Stimulated activated CD4-positive, alpha-beta T cell treated with anti-CD3 and anti-CD28 coated beads, Interleukin-4, amount 100 ng/mL, for 48 hours (primary cell): Measurements from ENCODE around the gene SLC35F3.

Experiments used
- DNase-seq, 2 donors: peaks; one replicate each; pipeline ENCODE4 v3.0.0-alpha.2; 2020; ENCODE audit warnings: low read depth in 2 of 2

SLC35F3 gene

GRCh38 chr1:234320069-234320468 lies 415.6 kb downstream of the SLC35F3 start:
- DNase-seq = no peak

GRCh38 chr1:234320549-234320948 lies 416.1 kb downstream of the SLC35F3 start:
- no peak for DNase-seq

GRCh38 chr1:234321231-234321630 lies 416.8 kb downstream of the SLC35F3 start:
- DNase-seq = no peak

- DNase-seq = no peak
These were observed 417.6 kb downstream of the SLC35F3 start for GRCh38 chr1:234322097-234322496.

GRCh38 chr1:234322979-234323378 lies 418.5 kb downstream of the SLC35F3 start:
- DNase-seq = peak; percentile 43 to 61

- no peak for DNase-seq
These were observed 420.3 kb downstream of the SLC35F3 start for GRCh38 chr1:234324821-234325220.

GRCh38 chr1:234325878-234326496 lies 421.5 kb downstream of the SLC35F3 start:
- DNase-seq = no peak

GRCh38 chr1:234326497-234327366 lies 422.3 kb downstream of the SLC35F3 start:
- DNase-seq = peak; percentile 56 to 69

- no peak for DNase-seq
These were observed 423.2 kb downstream of the SLC35F3 start for GRCh38 chr1:234327577-234328164.

- DNase-seq = no peak
These were observed 426.4 kb downstream of the SLC35F3 start for GRCh38 chr1:234330843-234331215.

- no peak for DNase-seq
These were observed 427.0 kb downstream of the SLC35F3 start for GRCh38 chr1:234331507-234331906.

GRCh38 chr1:234336359-234336758 lies 431.9 kb downstream of the SLC35F3 start:
- no peak for DNase-seq

GRCh38 chr1:234337233-234337632 lies 432.8 kb downstream of the SLC35F3 start:
- DNase-seq = no peak

- DNase-seq = no peak
These were observed 436.1 kb downstream of the SLC35F3 start for GRCh38 chr1:234340528-234340927.

GRCh38 chr1:234342774-234343173 lies 438.3 kb downstream of the SLC35F3 start:
- no peak for DNase-seq

- DNase-seq = no peak
These were observed 440.8 kb downstream of the SLC35F3 start for GRCh38 chr1:234345237-234345636.

GRCh38 chr1:234348964-234349363 lies 444.5 kb downstream of the SLC35F3 start:
- no peak for DNase-seq

GRCh38 chr1:234355782-234356510 lies 451.5 kb downstream of the SLC35F3 start:
- no peak for DNase-seq

GRCh38 chr1:234356615-234357269 lies 452.3 kb downstream of the SLC35F3 start:
- DNase-seq = peak in 1 of 2 donors; percentile 50

GRCh38 chr1:234357831-234358230 lies 453.4 kb downstream of the SLC35F3 start:
- no peak for DNase-seq

GRCh38 chr1:234361102-234361603 lies 456.7 kb downstream of the SLC35F3 start:
- no peak for DNase-seq
